ENCODE data around the gene C1orf226. TPM values are rescaled to one million over a fixed set of nuclear protein-coding genes. Genes with fewer than 3 reads are reported as not detected.

Gene C1orf226
- total and polyA plus RNA-seq, 2 experiments from 2014 or later = 2.7 to 12.5 TPM

DNA sequence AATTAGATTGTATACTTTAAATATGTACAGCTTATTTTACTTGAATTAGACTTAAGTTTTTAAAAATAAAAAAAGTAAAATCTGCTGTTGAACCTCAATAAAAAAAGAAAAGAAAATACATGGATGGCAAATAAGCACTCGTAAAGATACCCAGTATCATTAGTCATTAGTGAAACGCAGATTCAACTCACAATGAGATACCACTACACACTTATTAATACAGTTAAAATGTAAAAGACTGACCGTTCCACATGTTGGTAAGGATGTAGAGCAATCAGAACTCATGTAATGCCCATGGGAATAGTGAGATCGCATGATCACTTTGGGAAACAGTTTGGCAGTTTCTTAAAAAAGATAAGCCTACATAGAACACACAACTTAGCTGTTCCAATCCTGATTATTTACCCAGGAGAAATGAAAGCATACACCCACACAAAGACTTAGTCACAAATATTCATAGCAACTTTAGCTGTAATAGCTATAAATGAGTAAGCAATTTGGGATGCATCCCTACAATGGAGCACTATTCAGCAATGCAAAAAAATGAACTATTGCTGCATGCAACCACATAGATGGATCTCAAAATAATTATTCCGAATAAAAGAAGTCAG is 23.1 kb downstream of the C1orf226 start:
- H3K79me2 ChIP-seq (replicated peaks; ENCODE audit: insufficient read depth) = no peaks in the 10 kb centered on the region
- Mint-ChIP-seq H3K27me3 (ENCODE audit: insufficient read depth, low read depth, poor library complexity) (no peaks in the 10 kb centered on the region), H3K4me1 (peaks cover 6% of the 10 kb centered on the region), H3K27ac (no peak overlapping the region), H3K36me3 (ENCODE audit: low read depth) (no peaks in the 10 kb centered on the region), H3K4me3 (no peak overlapping the region), H3K9me3 (no peaks in the 10 kb centered on the region; the same call in 2 of the 3 replicates)
- no peaks in the 10 kb centered on the region for H3K36me3 ChIP-seq (ENCODE audit: insufficient read depth)
- no peaks in the 10 kb centered on the region for H3K9me2 ChIP-seq (ENCODE audit: insufficient read depth)
- H3K27ac ChIP-seq (ENCODE audit: low read depth) = no peak overlapping the region
- H4K20me1 ChIP-seq (replicated peaks; ENCODE audit: insufficient read depth) = no peaks in the 10 kb centered on the region
- H2AFZ ChIP-seq = no peak overlapping the region
- H3K4me3 ChIP-seq = no peak overlapping the region
- DNase-seq (ENCODE audit: low spot score) (no peak), ATAC-seq (no peak)
- peaks cover 7% of the 10 kb centered on the region for H3K4me1 ChIP-seq (ENCODE audit: insufficient read depth)
- no peaks in the 10 kb centered on the region for H3F3A ChIP-seq (replicated peaks; ENCODE audit: low read depth)
- H3K4me2 ChIP-seq = no peak overlapping the region
- TF ChIP-seq JUNB (IDR thresholded peaks at IDR 0.05; ENCODE audit: unreplicated experiment) (no peak), STAT1 (IDR thresholded peaks at IDR 0.05; ENCODE audit: unreplicated experiment) (no peak), ZNF331 (CRISPR knock-in tag; IDR thresholded peaks at IDR 0.05; ENCODE audit: low read depth) (no peak)
- TF ChIP-seq, protein P1, sequence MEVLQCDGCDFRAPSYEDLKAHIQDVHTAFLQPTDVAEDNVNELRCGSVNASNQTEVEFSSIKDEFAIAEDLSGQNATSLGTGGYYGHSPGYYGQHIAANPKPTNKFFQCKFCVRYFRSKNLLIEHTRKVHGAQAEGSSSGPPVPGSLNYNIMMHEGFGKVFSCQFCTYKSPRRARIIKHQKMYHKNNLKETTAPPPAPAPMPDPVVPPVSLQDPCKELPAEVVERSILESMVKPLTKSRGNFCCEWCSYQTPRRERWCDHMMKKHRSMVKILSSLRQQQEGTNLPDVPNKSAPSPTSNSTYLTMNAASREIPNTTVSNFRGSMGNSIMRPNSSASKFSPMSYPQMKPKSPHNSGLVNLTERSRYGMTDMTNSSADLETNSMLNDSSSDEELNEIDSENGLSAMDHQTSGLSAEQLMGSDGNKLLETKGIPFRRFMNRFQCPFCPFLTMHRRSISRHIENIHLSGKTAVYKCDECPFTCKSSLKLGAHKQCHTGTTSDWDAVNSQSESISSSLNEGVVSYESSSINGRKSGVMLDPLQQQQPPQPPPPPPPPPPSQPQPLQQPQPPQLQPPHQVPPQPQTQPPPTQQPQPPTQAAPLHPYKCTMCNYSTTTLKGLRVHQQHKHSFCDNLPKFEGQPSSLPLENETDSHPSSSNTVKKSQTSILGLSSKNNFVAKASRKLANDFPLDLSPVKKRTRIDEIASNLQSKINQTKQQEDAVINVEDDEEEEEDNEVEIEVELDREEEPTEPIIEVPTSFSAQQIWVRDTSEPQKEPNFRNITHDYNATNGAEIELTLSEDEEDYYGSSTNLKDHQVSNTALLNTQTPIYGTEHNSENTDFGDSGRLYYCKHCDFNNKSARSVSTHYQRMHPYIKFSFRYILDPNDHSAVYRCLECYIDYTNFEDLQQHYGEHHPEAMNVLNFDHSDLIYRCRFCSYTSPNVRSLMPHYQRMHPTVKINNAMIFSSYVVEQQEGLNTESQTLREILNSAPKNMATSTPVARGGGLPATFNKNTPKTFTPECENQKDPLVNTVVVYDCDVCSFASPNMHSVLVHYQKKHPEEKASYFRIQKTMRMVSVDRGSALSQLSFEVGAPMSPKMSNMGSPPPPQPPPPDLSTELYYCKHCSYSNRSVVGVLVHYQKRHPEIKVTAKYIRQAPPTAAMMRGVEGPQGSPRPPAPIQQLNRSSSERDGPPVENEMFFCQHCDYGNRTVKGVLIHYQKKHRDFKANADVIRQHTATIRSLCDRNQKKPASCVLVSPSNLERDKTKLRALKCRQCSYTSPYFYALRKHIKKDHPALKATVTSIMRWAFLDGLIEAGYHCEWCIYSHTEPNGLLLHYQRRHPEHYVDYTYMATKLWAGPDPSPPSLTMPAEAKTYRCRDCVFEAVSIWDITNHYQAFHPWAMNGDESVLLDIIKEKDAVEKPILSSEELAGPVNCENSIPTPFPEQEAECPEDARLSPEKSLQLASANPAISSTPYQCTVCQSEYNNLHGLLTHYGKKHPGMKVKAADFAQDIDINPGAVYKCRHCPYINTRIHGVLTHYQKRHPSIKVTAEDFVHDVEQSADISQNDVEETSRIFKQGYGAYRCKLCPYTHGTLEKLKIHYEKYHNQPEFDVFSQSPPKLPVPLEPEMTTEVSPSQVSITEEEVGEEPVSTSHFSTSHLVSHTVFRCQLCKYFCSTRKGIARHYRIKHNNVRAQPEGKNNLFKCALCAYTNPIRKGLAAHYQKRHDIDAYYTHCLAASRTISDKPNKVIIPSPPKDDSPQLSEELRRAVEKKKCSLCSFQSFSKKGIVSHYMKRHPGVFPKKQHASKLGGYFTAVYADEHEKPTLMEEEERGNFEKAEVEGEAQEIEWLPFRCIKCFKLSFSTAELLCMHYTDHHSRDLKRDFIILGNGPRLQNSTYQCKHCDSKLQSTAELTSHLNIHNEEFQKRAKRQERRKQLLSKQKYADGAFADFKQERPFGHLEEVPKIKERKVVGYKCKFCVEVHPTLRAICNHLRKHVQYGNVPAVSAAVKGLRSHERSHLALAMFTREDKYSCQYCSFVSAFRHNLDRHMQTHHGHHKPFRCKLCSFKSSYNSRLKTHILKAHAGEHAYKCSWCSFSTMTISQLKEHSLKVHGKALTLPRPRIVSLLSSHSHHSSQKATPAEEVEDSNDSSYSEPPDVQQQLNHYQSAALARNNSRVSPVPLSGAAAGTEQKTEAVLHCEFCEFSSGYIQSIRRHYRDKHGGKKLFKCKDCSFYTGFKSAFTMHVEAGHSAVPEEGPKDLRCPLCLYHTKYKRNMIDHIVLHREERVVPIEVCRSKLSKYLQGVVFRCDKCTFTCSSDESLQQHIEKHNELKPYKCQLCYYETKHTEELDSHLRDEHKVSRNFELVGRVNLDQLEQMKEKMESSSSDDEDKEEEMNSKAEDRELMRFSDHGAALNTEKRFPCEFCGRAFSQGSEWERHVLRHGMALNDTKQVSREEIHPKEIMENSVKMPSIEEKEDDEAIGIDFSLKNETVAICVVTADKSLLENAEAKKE (CRISPR knock-in tag; IDR thresholded peaks at IDR 0.05) = no peak
- TF ChIP-seq, protein P2, sequence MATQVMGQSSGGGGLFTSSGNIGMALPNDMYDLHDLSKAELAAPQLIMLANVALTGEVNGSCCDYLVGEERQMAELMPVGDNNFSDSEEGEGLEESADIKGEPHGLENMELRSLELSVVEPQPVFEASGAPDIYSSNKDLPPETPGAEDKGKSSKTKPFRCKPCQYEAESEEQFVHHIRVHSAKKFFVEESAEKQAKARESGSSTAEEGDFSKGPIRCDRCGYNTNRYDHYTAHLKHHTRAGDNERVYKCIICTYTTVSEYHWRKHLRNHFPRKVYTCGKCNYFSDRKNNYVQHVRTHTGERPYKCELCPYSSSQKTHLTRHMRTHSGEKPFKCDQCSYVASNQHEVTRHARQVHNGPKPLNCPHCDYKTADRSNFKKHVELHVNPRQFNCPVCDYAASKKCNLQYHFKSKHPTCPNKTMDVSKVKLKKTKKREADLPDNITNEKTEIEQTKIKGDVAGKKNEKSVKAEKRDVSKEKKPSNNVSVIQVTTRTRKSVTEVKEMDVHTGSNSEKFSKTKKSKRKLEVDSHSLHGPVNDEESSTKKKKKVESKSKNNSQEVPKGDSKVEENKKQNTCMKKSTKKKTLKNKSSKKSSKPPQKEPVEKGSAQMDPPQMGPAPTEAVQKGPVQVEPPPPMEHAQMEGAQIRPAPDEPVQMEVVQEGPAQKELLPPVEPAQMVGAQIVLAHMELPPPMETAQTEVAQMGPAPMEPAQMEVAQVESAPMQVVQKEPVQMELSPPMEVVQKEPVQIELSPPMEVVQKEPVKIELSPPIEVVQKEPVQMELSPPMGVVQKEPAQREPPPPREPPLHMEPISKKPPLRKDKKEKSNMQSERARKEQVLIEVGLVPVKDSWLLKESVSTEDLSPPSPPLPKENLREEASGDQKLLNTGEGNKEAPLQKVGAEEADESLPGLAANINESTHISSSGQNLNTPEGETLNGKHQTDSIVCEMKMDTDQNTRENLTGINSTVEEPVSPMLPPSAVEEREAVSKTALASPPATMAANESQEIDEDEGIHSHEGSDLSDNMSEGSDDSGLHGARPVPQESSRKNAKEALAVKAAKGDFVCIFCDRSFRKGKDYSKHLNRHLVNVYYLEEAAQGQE (IDR thresholded peaks at IDR 0.05; ENCODE audit: unreplicated experiment) = no peak
- no peaks in the 10 kb centered on the region for H3K27me3 ChIP-seq (ENCODE audit: insufficient read depth)
